ENCODE results near the gene C12orf60.
"Not testable (repeated sequence)": the region's sequence is repeated elsewhere in the genome, so short reads cannot be mapped to it uniquely, and the experiment has no call there.

C12orf60 gene

GRCh38 chr12:14803011-14803829 lies at the start of gene C12orf60, which contains the start of gene WBP11:
Gene C12orf60 (plus strand): TSS chr12:14803670. CDS start chr12:14822936, 19,266 bp downstream.
Gene WBP11 (minus strand): TSS chr12:14803478. CDS start chr12:14801383, 2,095 bp downstream.
- DNase-seq = peak; percentile 100

DNA sequence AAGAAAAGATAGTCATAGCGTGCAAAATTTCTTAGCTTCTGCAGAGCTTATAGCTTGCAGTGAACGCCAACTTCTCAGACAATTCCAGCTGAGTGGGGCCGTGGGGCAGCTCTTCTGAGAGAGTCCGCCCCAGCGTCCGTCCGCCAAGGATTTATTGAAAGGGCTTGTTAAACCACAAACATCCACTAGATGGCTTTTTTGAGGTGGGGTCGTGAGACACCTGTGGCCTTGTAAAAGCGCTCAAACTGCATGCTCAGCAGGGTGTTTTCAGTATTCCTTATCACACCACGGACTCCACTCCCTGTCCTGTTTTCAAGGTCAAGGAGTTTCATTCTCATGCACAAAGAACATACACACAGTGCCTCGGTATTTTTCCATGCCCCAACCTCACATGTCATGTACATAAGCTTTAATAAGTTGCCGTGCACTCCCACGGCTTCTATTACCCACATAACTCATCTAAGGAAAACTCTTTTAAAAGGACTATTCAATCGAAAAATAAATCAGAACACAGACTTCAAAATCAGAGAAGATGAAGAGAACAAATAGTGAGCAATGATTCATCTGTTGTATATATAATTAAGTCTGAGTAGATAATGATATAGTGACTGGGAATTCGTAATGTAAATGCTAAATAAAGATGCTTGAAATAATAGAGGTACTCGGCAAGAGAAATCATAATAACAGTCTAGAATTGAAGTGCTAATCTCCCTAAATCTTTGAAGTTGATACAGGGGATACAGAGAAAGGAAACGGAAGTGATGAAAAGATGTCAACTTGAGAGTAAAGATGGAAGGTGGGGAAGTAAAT lies 46.9 kb upstream of the C12orf60 start:
- no peak for DNase-seq

DNA sequence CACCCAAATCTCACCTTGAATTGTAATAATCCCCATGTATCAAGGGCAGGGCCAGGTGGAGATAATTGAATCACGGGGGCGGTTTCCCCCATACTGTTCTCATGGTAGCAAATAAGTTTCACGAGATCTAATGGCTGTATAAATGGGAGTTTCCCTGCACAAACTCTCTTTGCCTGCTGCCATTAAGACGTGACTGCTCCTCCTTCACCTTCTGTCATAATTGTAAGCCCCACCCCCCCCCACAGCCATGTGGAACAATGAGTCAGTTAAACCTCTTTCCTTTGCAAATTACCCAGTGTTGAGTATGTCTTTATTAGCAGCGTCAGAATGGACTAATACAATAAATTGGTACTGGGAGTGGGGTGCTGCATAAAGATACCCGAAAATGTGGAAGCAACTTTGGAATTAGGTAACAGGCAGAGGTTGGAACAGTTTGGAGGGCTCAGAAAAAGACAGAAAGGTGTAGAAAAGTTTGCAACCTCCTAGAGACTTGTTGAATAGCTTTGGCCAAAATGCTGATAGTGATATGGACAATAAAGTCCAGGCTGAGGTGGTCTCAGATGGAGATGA lies 43.7 kb upstream of the C12orf60 start:
- DNase-seq = not testable (repeated sequence)

DNA sequence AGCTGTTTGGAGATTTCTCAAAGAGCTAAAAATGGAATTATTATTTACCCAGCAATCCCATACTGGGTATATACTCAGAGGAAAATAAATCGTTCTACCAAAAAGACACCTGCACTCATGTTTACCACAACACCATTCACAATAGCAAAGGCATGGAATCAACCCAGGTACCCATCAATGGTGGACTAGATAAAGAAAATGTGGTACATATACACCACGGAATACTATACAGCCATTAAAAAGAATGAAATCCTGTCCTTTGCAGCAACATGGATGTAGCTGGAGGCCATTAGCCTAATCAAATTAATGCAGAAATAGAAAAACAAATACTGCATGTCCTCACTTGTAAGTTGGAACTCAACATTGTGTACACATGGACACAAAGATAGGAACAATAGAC lies 38.1 kb upstream of the C12orf60 start:
- DNase-seq = no peak

DNA sequence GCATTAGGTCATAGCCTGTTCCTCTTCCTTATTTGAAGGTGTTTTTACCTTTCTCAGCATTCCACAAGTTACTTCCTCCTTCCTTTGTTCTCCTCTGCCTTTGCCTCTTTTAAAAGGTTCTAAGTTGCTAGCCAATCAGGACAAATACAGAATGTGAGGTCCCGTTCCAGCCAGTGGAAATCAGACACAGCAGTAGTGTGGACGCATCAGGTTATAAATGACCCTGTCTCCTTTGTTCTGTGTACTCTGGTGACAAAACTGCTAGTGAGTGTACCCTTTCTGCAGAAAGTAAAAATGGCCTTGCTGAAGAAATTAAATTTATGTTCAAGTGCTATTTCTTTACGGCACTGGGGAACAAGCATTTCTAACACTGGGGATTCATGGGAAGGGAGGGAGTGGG lies 37.5 kb upstream of the C12orf60 start:
- DNase-seq = not testable (repeated sequence)

- DNase-seq = no peak
Measured at GRCh38 chr12:14766649-14767215, 36.7 kb upstream of the C12orf60 start.

DNA sequence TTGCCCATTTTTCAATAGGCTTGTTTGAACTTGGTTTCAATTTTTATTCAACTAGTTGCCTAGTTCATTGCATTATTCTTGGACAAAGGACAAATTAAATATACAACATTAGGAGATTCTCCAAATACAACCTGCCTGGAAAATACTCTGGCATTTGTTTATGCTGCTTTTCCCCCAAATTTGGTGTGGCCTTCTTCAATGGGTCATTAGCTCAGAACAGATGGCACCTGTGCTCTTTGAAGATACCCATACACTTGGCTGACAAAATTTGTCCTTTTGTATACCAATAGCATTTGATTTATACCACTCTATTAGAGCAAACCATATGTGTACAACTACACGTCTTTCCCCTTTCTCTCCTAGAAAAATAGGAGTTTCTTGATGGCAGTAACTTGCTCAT lies 35.9 kb upstream of the C12orf60 start:
- DNase-seq = no peak

DNA sequence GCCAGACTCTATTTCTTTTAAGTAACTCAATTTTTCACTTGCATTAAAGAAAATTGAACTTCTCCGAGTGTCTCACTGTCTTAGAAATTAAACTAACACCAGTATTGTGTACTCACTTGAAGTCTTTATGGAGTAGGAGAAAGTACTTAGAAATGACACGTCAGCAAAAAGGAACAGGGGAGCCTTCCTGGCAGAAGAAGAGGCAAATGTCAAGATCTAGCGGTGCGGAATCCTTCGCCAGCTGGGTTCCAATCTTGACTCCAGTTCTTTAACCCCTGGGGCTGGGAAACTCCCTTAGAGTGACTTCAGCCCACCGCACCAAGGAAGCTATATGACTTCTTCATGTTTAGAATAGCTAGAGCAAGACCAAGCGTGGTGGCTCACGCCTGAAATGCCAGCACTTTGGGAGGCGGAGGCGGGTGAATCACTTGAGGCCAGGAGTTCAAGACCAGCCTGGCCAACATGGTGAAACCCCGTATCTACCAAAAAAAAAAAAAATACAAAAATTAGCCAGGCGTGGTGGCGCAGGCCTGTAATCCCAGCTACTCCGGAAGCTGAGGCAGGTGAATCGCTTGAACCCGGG lies 34.6 kb upstream of the C12orf60 start:
- DNase-seq = peak; percentile 36

DNA sequence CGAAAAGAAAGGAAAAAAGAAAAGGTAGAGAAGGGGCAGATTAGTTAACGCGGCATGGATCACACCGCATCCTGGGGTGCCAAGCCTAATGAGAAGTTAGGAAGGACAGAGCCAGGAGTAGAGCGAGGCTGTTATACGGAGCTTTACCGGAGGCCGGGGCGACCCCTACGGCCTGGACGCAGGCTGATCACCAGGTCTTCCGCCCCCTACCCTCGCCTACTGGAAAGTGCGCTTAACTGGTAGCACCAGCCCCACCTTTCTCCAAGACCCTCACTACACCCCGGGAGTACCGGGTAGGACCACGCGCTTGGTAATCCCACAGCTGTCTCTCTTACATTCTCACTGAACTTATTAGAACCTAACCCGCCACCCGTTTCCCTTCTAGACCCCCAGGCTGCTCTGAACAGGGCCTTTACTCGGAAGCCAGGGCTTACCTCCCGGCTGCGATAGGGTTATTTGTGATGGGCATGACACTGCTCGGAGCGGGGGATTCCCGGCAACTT lies 34.0 kb upstream of the C12orf60 start:
- DNase-seq = no peak

DNA sequence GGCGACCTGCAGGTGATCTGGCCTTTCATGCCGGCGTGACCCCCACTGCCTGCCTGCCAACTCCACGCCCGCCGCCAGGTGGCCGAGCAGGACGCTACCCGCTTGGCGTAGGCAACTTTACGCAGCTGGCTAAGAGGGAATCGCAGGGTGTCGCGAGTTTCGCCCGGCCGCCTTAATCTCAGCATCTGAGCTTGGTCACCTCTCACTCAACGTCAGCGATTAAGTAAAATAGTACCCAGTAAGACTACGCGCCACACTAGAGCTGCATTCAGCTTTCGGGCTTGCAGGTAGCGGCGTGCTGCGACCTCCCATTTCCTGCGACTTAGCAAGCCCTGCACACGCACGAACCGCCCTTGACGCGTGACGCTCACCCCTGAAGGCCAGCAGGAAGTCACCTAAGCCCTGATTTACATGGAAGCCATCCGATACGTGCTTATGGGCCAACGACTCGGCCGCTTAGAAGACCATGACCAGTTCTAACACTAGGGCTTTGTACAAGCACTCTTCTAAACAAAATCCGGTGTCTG lies 33.4 kb upstream of the C12orf60 start:
- DNase-seq = peak; percentile 87

- peak; percentile 96 for DNase-seq
Measured at GRCh38 chr12:14770496-14771461, 32.7 kb upstream of the C12orf60 start.

DNA sequence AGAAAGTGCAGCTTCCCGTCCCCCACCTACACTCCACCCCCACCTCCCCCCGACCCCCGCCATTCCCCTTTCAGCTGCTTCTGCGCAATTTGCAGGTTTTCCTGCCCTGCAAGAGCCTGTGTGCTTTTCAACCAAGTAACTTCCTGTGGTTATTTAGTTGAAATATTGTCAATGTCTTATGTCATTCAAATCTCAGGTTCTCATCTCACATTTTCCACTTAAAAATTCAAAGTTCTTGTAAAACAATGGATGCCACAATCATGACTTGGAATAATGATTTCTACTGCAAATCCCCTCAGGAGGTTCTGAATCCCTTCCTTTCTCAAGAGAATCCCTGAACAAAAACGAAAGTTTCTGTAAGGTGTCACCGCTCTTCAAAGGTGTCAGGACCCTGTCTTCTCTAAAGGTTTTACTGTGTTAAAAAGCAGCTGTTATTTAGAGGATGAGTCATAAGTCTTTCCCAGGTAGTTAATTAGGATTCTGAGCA lies 31.8 kb upstream of the C12orf60 start:
- DNase-seq = no peak

DNA sequence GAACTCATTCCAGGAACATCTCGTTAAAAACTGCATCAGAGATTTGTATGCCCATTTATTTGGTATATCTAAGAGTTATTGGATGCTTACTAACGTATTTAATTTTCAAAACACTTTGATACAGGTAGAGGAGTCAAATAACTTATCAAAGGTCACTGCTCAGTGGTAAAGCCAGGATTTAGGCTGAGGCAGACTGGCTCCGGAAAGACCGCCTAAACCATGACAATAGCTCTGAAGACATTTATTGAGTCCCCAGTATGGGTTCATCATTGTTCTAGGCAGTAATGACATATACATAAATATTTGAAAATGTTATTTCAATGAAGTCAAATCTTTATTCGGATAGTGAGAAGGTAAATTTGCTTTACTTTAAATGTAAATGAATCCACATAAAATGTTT lies 30.5 kb upstream of the C12orf60 start:
- DNase-seq = no peak

DNA sequence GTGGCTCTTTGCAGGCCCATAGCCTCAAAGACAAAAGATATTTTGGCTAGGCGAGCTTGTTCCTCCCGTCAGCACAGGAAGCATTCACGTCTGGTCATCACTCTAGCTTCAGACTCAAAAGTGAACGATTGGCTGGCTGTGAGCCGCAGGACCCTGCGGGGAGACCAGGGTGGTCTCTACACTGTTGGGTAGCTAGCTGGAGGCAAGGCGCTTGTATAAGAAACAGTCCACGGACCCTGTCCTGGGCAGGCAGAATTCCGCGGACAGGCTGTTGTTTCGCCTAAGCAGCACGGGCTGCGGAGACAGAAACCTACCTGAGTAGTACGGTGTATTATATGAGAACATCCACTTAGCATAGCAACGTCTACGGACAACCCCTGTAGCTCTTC lies 29.8 kb upstream of the C12orf60 start:
- DNase-seq = no peak

DNA sequence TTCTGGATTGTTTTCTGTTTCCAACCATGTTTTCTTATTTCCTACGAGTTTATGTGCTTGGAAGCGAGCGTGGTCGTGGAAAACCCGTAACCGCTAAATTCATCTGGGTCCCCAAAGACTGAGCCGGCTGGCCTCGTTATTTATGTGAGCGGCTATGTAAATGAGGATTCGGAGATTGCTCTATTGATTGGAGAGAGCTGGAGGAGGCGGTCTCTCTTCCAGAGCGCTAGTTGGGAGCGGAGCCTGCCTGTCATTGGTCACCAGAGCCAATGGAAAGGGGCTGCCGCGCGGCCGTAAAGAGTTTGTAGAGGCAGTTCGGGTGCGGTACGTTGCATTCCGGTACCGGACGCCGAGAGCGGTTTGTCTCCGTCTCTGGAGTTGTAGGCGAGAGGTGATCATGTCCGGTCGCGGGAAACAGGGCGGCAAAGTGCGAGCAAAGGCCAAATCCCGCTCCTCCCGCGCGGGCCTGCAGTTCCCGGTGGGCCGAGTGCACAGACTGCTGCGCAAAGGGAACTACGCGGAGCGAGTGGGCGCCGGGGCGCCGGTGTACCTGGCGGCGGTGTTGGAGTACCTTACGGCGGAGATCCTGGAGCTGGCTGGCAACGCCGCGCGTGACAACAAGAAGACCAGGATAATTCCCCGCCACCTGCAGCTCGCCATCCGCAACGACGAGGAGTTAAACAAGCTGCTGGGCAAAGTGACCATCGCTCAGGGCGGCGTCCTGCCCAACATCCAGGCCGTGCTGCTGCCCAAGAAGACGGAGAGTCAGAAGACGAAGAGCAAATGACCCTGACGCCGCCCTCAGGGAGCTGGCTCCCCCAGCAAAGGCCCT lies 29.2 kb upstream of the C12orf60 start:
- DNase-seq = peak; percentile 98

DNA sequence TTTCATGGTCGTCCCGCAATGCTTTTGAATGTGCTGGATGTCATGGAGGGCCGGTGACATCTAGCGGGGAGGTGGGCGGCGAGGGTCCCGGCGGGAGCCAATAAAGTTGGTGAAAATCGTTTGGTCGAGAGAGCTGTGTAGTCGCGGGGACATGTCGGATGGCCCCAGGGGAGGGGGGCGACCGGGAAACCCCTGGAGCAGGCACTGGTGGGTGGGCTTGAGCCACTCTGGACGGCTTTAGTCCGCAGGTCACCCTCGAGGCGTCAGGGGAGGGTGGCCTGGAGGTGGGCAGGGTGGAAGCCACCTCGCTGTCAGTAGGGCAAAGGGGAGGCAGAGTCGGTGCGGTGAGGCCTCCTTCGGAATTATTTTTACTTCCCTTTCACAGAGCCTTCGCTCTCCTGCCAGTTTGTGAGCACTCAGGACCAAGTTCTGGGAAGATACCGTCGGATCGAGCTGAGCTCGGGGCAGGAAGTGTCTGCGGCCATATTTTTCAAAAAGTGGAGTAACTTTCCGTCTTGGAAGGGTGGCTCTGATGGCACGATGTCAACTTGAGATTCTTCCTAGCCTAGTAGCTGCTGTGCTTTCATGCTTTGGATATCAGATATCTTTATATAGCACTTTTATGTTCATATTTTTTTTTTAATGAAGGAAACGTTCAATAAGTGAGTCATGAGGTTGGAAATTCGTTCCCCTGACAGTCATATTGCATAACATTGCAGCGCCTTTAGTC lies 28.4 kb upstream of the C12orf60 start:
- peak; percentile 44 for DNase-seq

GRCh38 chr12:14775636-14775980 lies 27.9 kb upstream of the C12orf60 start:
- no peak for DNase-seq

GRCh38 chr12:14776236-14776961 lies 27.1 kb upstream of the C12orf60 start:
- DNase-seq = no peak

- DNase-seq = no peak
Measured at GRCh38 chr12:14777271-14777670, 26.2 kb upstream of the C12orf60 start.
